GM12878 (cell line): Measurements from ENCODE around the gene MBOAT2. TPM values are rescaled to one million over a fixed set of nuclear protein-coding genes. Genes with fewer than 3 reads are reported as not detected.

ENCODE experiments used
- ATAC-seq: fragments of 200-7000 bp; cut with Tn5 transposase; 3 replicates; pipeline ENCODE4 v1.9.1; 2020; ENCODE audit warnings: mild to moderate bottlenecking, moderate library complexity
- BruUV-seq: library from RNA; stranded (reverse); fragments of 400-500 nt; replicated peaks from 2 replicates; lab custom pipeline; 2021; lab: Mats Ljungman, UMichigan
- CTCF ChIA-PET: fragments of 300-600 bp; sonication (Branson Sonifier 250); formaldehyde crosslinking; extraction: SDS; loops from one replicate; lab custom pipeline; 2021; ENCODE audit warnings: inconsistent platforms; lab: Yijun Ruan, JAX
- POLR2A ChIA-PET: fragments of 350-600 bp; formaldehyde crosslinking; extraction: SDS; loops from one replicate; lab custom pipeline; 2021; ENCODE audit warnings: inconsistent platforms; lab: Charles Lee
- RAD21 ChIA-PET: fragments of 300-600 bp; sonication (Branson Sonifier 250); formaldehyde crosslinking; loops from one replicate; lab custom pipeline; 2023; ENCODE audit warnings: antibody characterized with exemption; ENCODE audit not compliant: unreplicated experiment; lab: Charles Lee
- SMC1A ChIA-PET: fragments of 300-600 bp; sonication (Branson Sonifier 250); formaldehyde crosslinking; loops from one replicate; lab custom pipeline; 2023; ENCODE audit not compliant: unreplicated experiment, uncharacterized antibody; lab: Charles Lee
- DNase-seq: peaks from one replicate; pipeline ENCODE4 v3.0.0-alpha.2; 2011; ENCODE audit warnings: low read depth, low spot score
- FAIRE-seq: peaks from 3 replicates; lab custom pipeline; 2011; peaks lifted over from hg19 to GRCh38; lab: Jason Lieb, UNC
- H2AFZ ChIP-seq: 2 replicates; pipeline ENCODE4 v1.6.0; 2011; ENCODE audit warnings: low read depth, low read length, control low read depth; ENCODE audit not compliant: control insufficient read depth
- H3K27ac ChIP-seq: 2 replicates; pipeline ENCODE4 v1.5.1; 2011; ENCODE audit warnings: control low read depth; ENCODE audit not compliant: control insufficient read depth, insufficient read depth
- H3K27me3 ChIP-seq, 2 experiments: replicated peaks in 1 of 2; 2 replicates each; pipeline versions ENCODE4 v1.6.0 to v1.6.1; 2011; ENCODE audit warnings: low read length in 1 of 2; ENCODE audit not compliant: control insufficient read depth in 2 of 2, insufficient read depth in 2 of 2
- H3K36me3 ChIP-seq, 2 experiments: 2 replicates each; pipeline ENCODE4 v1.5.1; 2011; ENCODE audit warnings: low read length in 1 of 2; ENCODE audit not compliant: control insufficient read depth in 2 of 2, insufficient read depth in 2 of 2
- H3K4me1 ChIP-seq: 2 replicates; pipeline ENCODE4 v1.6.1; 2011; ENCODE audit warnings: mild to moderate bottlenecking, low read length, moderate library complexity, mixed read lengths; ENCODE audit not compliant: control insufficient read depth, insufficient read depth
- H3K4me2 ChIP-seq: 2 replicates; pipeline ENCODE4 v1.6.0; 2011; ENCODE audit warnings: control low read depth; ENCODE audit not compliant: control insufficient read depth, insufficient read depth
- H3K4me3 ChIP-seq: fragments of 200-600 bp; sonication (generic); 2 replicates; pipeline ENCODE4 v1.5.1; 2016
- H3K79me2 ChIP-seq: 2 replicates; pipeline ENCODE4 v1.6.0; 2011; ENCODE audit warnings: low read length; ENCODE audit not compliant: control insufficient read depth, insufficient read depth
- H3K9ac ChIP-seq: 2 replicates; pipeline ENCODE4 v1.8.0; 2011; ENCODE audit warnings: low read length, control low read depth, mixed read lengths; ENCODE audit not compliant: control insufficient read depth, insufficient read depth
- H3K9me3 ChIP-seq: replicated peaks from 3 replicates; pipeline ENCODE4 v1.5.1; 2011; ENCODE audit warnings: mild to moderate bottlenecking, low read length; ENCODE audit not compliant: control insufficient read depth, insufficient read depth
- H4K20me1 ChIP-seq: 2 replicates; pipeline ENCODE4 v1.6.0; 2011; ENCODE audit not compliant: control insufficient read depth, insufficient read depth
- ATF3 ChIP-seq: IDR thresholded peaks from 2 replicates; pipeline ENCODE4 v1.6.1; 2011; ENCODE audit warnings: low read depth, mild to moderate bottlenecking, low read length, moderate library complexity, borderline replicate concordance; ENCODE audit errors: extremely low read depth
- BHLHE40 ChIP-seq, 2 experiments: fragments of 450-650 bp in 1 of 2; IDR thresholded peaks; 2 replicates each; pipeline ENCODE4 v1.6.1; 2011 to 2017; ENCODE audit warnings: low read depth in 2 of 2, borderline replicate concordance in 1 of 2, improper control_type of control experiment in 1 of 2, low read length in 1 of 2, mild to moderate bottlenecking in 1 of 2
- CHD4 ChIP-seq: fragments of 200-600 bp; sonication (generic); IDR thresholded peaks from 2 replicates; pipeline ENCODE4 v1.6.1; 2016; ENCODE audit warnings: mild to moderate bottlenecking
- CREB1 ChIP-seq: IDR thresholded peaks from 2 replicates; pipeline ENCODE4 v1.6.1; 2012; ENCODE audit warnings: low read depth, mild to moderate bottlenecking, inconsistent platforms
- ETV6 ChIP-seq, 2 experiments: fragments of 450-650 bp in 1 of 2; IDR thresholded peaks in 1 of 2; conservative IDR thresholded peaks in 1 of 2; 2 replicates each; pipeline ENCODE4 v1.6.1; 2014; ENCODE audit warnings: antibody characterized with exemption in 1 of 2, borderline replicate concordance in 1 of 2, low read depth in 1 of 2, mild to moderate bottlenecking in 1 of 2, moderate library complexity in 1 of 2
- IKZF1 ChIP-seq: fragments of 450-650 bp; conservative IDR thresholded peaks from 2 replicates; pipeline ENCODE4 v1.6.1; 2017; ENCODE audit warnings: antibody characterized with exemption, mild to moderate bottlenecking
- POLR2A ChIP-seq: IDR thresholded peaks from 2 replicates; pipeline ENCODE4 v1.6.1; 2011; ENCODE audit warnings: low read depth, mild to moderate bottlenecking, low read length
- POLR2AphosphoS2 ChIP-seq: IDR thresholded peaks from 2 replicates; pipeline ENCODE4 v1.6.1; 2011; ENCODE audit warnings: low read depth, mild to moderate bottlenecking, low read length, improper control_type of control experiment, moderate library complexity
- RUNX3 ChIP-seq: IDR thresholded peaks from 2 replicates; pipeline ENCODE4 v1.6.1; 2012; ENCODE audit warnings: low read length, inconsistent platforms
- SMAD5 ChIP-seq: IDR thresholded peaks from 2 replicates; pipeline ENCODE4 v1.6.1; 2016; ENCODE audit warnings: antibody characterized with exemption, low read depth
- SP1 ChIP-seq: IDR thresholded peaks from one replicate; pipeline ENCODE4 v1.6.1; 2011; ENCODE audit warnings: low read depth, low read length
- TAF1 ChIP-seq: IDR thresholded peaks from 2 replicates; pipeline ENCODE4 v1.6.1; 2011; ENCODE audit warnings: mild to moderate bottlenecking, low read depth, low read length, borderline replicate concordance
- YY1 ChIP-seq: IDR thresholded peaks from 2 replicates; pipeline ENCODE4 v1.6.1; 2011; ENCODE audit warnings: low read depth, mild to moderate bottlenecking, low read length
- ZNF274 ChIP-seq: IDR thresholded peaks from one replicate; pipeline ENCODE4 v1.8.0; 2011; ENCODE audit not compliant: insufficient read length, insufficient read depth
- WGBS: methylation state at CpG from one replicate; pipeline ENCODE4 v1.1.6; 2016; ENCODE audit warnings: low lambda C conversion rate; ENCODE audit not compliant: insufficient replicate concordance, insufficient coverage; ENCODE audit errors: missing lambda C conversion rate; 5-methylcytosine and 5-hydroxymethylcytosine counted together
- in situ Hi-C: fragments of 300-500 bp; cut with MboI; formaldehyde crosslinking; loops from 9 replicates; pipeline ENCODE4 v1.14.3; 2018; ENCODE audit warnings: mixed read lengths
- intact Hi-C: fragments of 100-400 bp; cut with micrococcal nuclease; formaldehyde crosslinking; loops from one replicate; pipeline ENCODE4 v1.14.2; 2022; ENCODE audit not compliant: unreplicated experiment
- polyA plus RNA-seq, 11 experiments: library from polyadenylated mRNA; depleted of rRNA in 4 of 11; unstranded in 6 of 11; stranded (reverse) in 5 of 11; fragments of >200 nt; fragmentation: Nextera tagmentation in 4 of 11; fragmentation: Illumina TruSeq in 1 of 11; extraction: Ambion mirVana in 4 of 11; extraction: Trizol in 1 of 11; gene quantifications; 1 replicate in 1 of 11; 2 replicates in 10 of 11; pipeline versions ENCODE4 v1.2.1 to v1.2.3, GENCODE V29; 2011 to 2016; ENCODE audit warnings: inconsistent platforms in 2 of 11, missing spikeins in 2 of 11, low read depth in 1 of 11
- total RNA-seq, 4 experiments: library from RNA; depleted of rRNA in 3 of 4; stranded (reverse); fragments of >200 nt in 3 of 4; fragmentation: Illumina TruSeq in 1 of 4; extraction: Trizol in 1 of 4; gene quantifications; 2 replicates each; pipeline versions ENCODE4 v1.2.1 to v1.2.3, GENCODE V29; 2013 to 2021
- TF ChIP-seq, protein P1 (sequence below): fragments of 450-650 bp; conservative IDR thresholded peaks from 2 replicates; pipeline ENCODE4 v1.6.1; 2017; ENCODE audit warnings: mild to moderate bottlenecking, moderate library complexity
- TF ChIP-seq, protein P2 (sequence below): fragments of 450-650 bp; IDR thresholded peaks from 2 replicates; pipeline ENCODE4 v1.6.1; 2016; ENCODE audit warnings: mild to moderate bottlenecking
- TF ChIP-seq, protein P3 (sequence below): IDR thresholded peaks from 2 replicates; pipeline ENCODE4 v1.6.1; 2011; ENCODE audit warnings: borderline replicate concordance, low read depth, mild to moderate bottlenecking, moderate library complexity, mixed read lengths, low read length; ENCODE audit not compliant: insufficient read depth; ENCODE audit errors: extremely low read length
- TF ChIP-seq, protein P4 (sequence below): IDR thresholded peaks from 2 replicates; pipeline ENCODE4 v1.6.1; 2012; ENCODE audit warnings: low read depth, low read length, improper control_type of control experiment

The MBOAT2 gene
- total and polyA plus RNA-seq, 10 of the 15 experiments (the other 5 are each of a cell fraction or from before 2014, with no cell fraction given): 0.08 to 40.6 (median 1.8) TPM

- ChIA-PET CTCF (interaction anchor here (0.6 kb wide), 1 partner anchor 334 kb away, joined by 3 read pairs; no protein-coding TSS in a partner anchor), SMC1A (interaction anchor here (1.0 to 1.3 kb wide), 2 partner anchors 14 to 255 kb away, joined by 3 read pairs; no protein-coding TSS in a partner anchor), POLR2A (interaction anchor here (0.6 to 1.4 kb wide), 5 partner anchors 9 to 1265 kb away, joined by 3 to 4 read pairs (median 3); no protein-coding TSS in a partner anchor), RAD21 (interaction anchor here (0.6 to 0.9 kb wide), 2 partner anchors 33 to 83 kb away, joined by 3 to 4 read pairs; no protein-coding TSS in a partner anchor)
- peak; percentile 91 for FAIRE-seq
- peak; percentile 94 for ATAC-seq
- intact Hi-C loops (no loop called here), in situ Hi-C loops (no loop called here)
- Histone ChIP-seq H4K20me1 (no peaks in the 10 kb centered on the region), H3K4me1 (no peaks in the 10 kb centered on the region), H3K4me2 (peak within 1 kb of the TSS; percentile 90), H2AFZ (peak within 1 kb of the TSS; percentile 93), H3K9ac (peak within 1 kb of the TSS; percentile 63), H3K4me3 (peak within 1 kb of the TSS; percentile 98), H3K79me2 (peaks cover 13% of the 10 kb centered on the region), H3K36me3 (no peaks in the 10 kb centered on the region), H3K27me3 (no peaks in the 10 kb centered on the region), H3K9me3 (no peaks in the 10 kb centered on the region; the same call in 2 of the 3 replicates), H3K27ac (no peak within 1 kb of the TSS)
- TSS peak; percentile 45 for BruUV-seq
- DNase-seq: peak; percentile 43
- 1% methylated on average over 44 of the region's 67 CpGs for WGBS
- TF ChIP-seq, protein P1, sequence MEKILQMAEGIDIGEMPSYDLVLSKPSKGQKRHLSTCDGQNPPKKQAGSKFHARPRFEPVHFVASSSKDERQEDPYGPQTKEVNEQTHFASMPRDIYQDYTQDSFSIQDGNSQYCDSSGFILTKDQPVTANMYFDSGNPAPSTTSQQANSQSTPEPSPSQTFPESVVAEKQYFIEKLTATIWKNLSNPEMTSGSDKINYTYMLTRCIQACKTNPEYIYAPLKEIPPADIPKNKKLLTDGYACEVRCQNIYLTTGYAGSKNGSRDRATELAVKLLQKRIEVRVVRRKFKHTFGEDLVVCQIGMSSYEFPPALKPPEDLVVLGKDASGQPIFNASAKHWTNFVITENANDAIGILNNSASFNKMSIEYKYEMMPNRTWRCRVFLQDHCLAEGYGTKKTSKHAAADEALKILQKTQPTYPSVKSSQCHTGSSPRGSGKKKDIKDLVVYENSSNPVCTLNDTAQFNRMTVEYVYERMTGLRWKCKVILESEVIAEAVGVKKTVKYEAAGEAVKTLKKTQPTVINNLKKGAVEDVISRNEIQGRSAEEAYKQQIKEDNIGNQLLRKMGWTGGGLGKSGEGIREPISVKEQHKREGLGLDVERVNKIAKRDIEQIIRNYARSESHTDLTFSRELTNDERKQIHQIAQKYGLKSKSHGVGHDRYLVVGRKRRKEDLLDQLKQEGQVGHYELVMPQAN: peak; percentile 64
- TF ChIP-seq IKZF1: 0 out of 2 replicates have a peak, but pooled peaks have one; percentile 18
- TF ChIP-seq TAF1: peak; percentile 93
- peak; percentile 60; the same call in 1 of the 2 replicates for TF ChIP-seq ATF3
- TF ChIP-seq YY1: peak; percentile 97
- TF ChIP-seq ZNF274: no peak
- 0 out of 2 replicates have a peak, but pooled peaks have one; percentile 60 for TF ChIP-seq POLR2AphosphoS2
- TF ChIP-seq, protein P2, sequence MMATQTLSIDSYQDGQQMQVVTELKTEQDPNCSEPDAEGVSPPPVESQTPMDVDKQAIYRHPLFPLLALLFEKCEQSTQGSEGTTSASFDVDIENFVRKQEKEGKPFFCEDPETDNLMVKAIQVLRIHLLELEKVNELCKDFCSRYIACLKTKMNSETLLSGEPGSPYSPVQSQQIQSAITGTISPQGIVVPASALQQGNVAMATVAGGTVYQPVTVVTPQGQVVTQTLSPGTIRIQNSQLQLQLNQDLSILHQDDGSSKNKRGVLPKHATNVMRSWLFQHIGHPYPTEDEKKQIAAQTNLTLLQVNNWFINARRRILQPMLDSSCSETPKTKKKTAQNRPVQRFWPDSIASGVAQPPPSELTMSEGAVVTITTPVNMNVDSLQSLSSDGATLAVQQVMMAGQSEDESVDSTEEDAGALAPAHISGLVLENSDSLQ: peak; percentile 42; the same call in 1 of the 2 replicates
- no peak for TF ChIP-seq CHD4
- TF ChIP-seq RUNX3: peak; percentile 29; the same call in 1 of the 2 replicates
- TF ChIP-seq, protein P3, sequence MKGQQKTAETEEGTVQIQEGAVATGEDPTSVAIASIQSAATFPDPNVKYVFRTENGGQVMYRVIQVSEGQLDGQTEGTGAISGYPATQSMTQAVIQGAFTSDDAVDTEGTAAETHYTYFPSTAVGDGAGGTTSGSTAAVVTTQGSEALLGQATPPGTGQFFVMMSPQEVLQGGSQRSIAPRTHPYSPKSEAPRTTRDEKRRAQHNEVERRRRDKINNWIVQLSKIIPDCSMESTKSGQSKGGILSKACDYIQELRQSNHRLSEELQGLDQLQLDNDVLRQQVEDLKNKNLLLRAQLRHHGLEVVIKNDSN: peak; percentile 92
- TF ChIP-seq POLR2A: peak; percentile 98
- TF ChIP-seq SP1: peak; percentile 59
- peak; percentile 80 to 91 for TF ChIP-seq BHLHE40 (IDR thresholded peaks at IDR 0.05; ENCODE audit: borderline replicate concordance in 1 of 2, low read depth in 2 of 2, low read length in 1 of 2)
- TF ChIP-seq CREB1: peak; percentile 21; the same call in 1 of the 2 replicates
- TF ChIP-seq, protein P4, sequence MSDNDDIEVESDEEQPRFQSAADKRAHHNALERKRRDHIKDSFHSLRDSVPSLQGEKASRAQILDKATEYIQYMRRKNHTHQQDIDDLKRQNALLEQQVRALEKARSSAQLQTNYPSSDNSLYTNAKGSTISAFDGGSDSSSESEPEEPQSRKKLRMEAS: peak; percentile 70; the same call in 1 of the 2 replicates
- peak; percentile 29; the same call in 1 of the 2 replicates for TF ChIP-seq SMAD5
- no peak for TF ChIP-seq ETV6 (conservative IDR thresholded peaks at IDR 0.05 in 1 of 2, IDR thresholded peaks at IDR 0.05 in 1 of 2; ENCODE audit: borderline replicate concordance in 1 of 2, low read depth in 1 of 2)
Observed at GRCh38 chr2:8836971-8837794, 166.3 kb downstream of the MBOAT2 start, which contains the start of gene KIDINS220. Gene KIDINS220 (minus strand): TSS chr2:8837613. CDS start chr2:8827093, 10,520 bp downstream.
